ENCODE measurements around the gene EFCAB10.

The EFCAB10 gene

GRCh38 chr7:105581066-105581811 lies at the start of gene EFCAB10:
Gene EFCAB10 (minus strand): TSS chr7:105581493. CDS start chr7:105581463, 30 bp downstream.
- DNase-seq (ENCODE audit: low read depth) = peak; percentile 29

- no peak for DNase-seq (ENCODE audit: low read depth)
These were observed 44.7 kb upstream of the EFCAB10 start for GRCh38 chr7:105625986-105626385.

- no peak for DNase-seq (ENCODE audit: low read depth)
These were observed 42.6 kb upstream of the EFCAB10 start for GRCh38 chr7:105623906-105624305.

- no peak for DNase-seq (ENCODE audit: low read depth)
These were observed 42.1 kb upstream of the EFCAB10 start for GRCh38 chr7:105623378-105623777.

- DNase-seq (ENCODE audit: low read depth) = no peak
These were observed 40.9 kb upstream of the EFCAB10 start for GRCh38 chr7:105622106-105622731.

- no peak for DNase-seq (ENCODE audit: low read depth)
These were observed 40.3 kb upstream of the EFCAB10 start for GRCh38 chr7:105621617-105622016.

GRCh38 chr7:105621176-105621575 lies 39.9 kb upstream of the EFCAB10 start:
- no peak for DNase-seq (ENCODE audit: low read depth)

GRCh38 chr7:105619590-105619989 lies 38.3 kb upstream of the EFCAB10 start:
- DNase-seq (ENCODE audit: low read depth) = no peak

- no peak for DNase-seq (ENCODE audit: low read depth)
These were observed 36.7 kb upstream of the EFCAB10 start for GRCh38 chr7:105618016-105618296.

GRCh38 chr7:105617280-105618015 lies 36.2 kb upstream of the EFCAB10 start:
- no peak for DNase-seq (ENCODE audit: low read depth)

GRCh38 chr7:105614341-105614840 lies 33.1 kb upstream of the EFCAB10 start:
- no peak for DNase-seq (ENCODE audit: low read depth)

- no peak for DNase-seq (ENCODE audit: low read depth)
These were observed 32.5 kb upstream of the EFCAB10 start for GRCh38 chr7:105613611-105614330.

- DNase-seq (ENCODE audit: low read depth) = no peak
These were observed 31.5 kb upstream of the EFCAB10 start for GRCh38 chr7:105612806-105613205.

- peak; percentile 42 for DNase-seq (ENCODE audit: low read depth)
These were observed 30.8 kb upstream of the EFCAB10 start for GRCh38 chr7:105611856-105612775.

GRCh38 chr7:105610165-105610930 lies 29.1 kb upstream of the EFCAB10 start:
- no peak for DNase-seq (ENCODE audit: low read depth)

- DNase-seq (ENCODE audit: low read depth) = peak; percentile 56
These were observed 21.3 kb upstream of the EFCAB10 start for GRCh38 chr7:105602325-105603305.

GRCh38 chr7:105600720-105601550 lies 19.6 kb upstream of the EFCAB10 start:
- DNase-seq (ENCODE audit: low read depth) = peak; percentile 20

- peak; percentile 76 for DNase-seq (ENCODE audit: low read depth)
These were observed 18.3 kb upstream of the EFCAB10 start for GRCh38 chr7:105599551-105599950.
